Spleen (tissue), 7 donors: Measurements from ENCODE around the gene C19orf25.

ENCODE experiments used
- CTCF ChIP-seq, 11 experiments: fragments of 200-600 bp in 7 of 11; fragments of 450-650 bp in 4 of 11; sonication (generic) in 4 of 11; IDR thresholded peaks in 8 of 11; conservative IDR thresholded peaks in 3 of 11; 1 replicate in 7 of 11; 2 replicates in 4 of 11; pipeline versions ENCODE4 v1.4.0 to v1.8.0; 2016 to 2021; ENCODE audit warnings: antibody characterized with exemption in 11 of 11, inconsistent platforms in 4 of 11, mild to moderate bottlenecking in 1 of 11
- POLR2AphosphoS5 ChIP-seq, 3 donors: sonication (generic); formaldehyde crosslinking; IDR thresholded peaks; one replicate each; pipeline ENCODE4 v1.5.1; 2017; ENCODE audit warnings: antibody characterized with exemption in 3 of 3
- donor health status: DM: no; HTN: no; CAD: no; lungs with moderate emphysema.
- donor health status: DM: no; HTN: no; CAD: no.
- donor health status: DM: no; HTN: no; CAD: no.

GRCh38 chr19:1482361-1483130 is 3.5 kb upstream of the C19orf25 start:
- no peak for TF ChIP-seq CTCF (IDR thresholded peaks at IDR 0.05 in 8 of 11, conservative IDR thresholded peaks at IDR 0.05 in 3 of 11)
- TF ChIP-seq POLR2AphosphoS5 (IDR thresholded peaks at IDR 0.05) = no peak
